GM23338 (cell line): Measurements from ENCODE around the gene MICAL3. TPM values are rescaled to one million over a fixed set of nuclear protein-coding genes. Genes with fewer than 3 reads are reported as not detected.

Experiments
- ATAC-seq: fragments of 200-7000 bp; cut with Tn5 transposase; 3 replicates; pipeline ENCODE4 v1.9.1; 2020
- DNase-seq: peaks from one replicate; pipeline ENCODE4 v3.0.0-alpha.2; 2015; ENCODE audit warnings: low spot score
- H2AFZ ChIP-seq: fragments of 200-600 bp; sonication (generic); 2 replicates; pipeline ENCODE4 v1.8.0; 2016; ENCODE audit warnings: antibody characterized with exemption, mild to moderate bottlenecking, moderate library complexity
- H3F3A ChIP-seq: fragments of 200-600 bp; sonication (generic); replicated peaks from 2 replicates; pipeline ENCODE4 v1.8.0; 2017; ENCODE audit warnings: antibody characterized with exemption, mixed run types, low read depth
- H3K27ac ChIP-seq: fragments of 200-600 bp; sonication (generic); 2 replicates; pipeline ENCODE4 v1.6.1; 2016; ENCODE audit warnings: low read depth
- H3K27me3 ChIP-seq: fragments of 200-600 bp; sonication (generic); 2 replicates; pipeline ENCODE4 v1.8.0; 2016; ENCODE audit warnings: mild to moderate bottlenecking, mixed run types, moderate library complexity; ENCODE audit not compliant: insufficient read depth
- H3K36me3 ChIP-seq: fragments of 200-600 bp; sonication (generic); 2 replicates; pipeline ENCODE4 v1.8.0; 2016; ENCODE audit warnings: mild to moderate bottlenecking; ENCODE audit not compliant: insufficient read depth
- H3K4me1 ChIP-seq: fragments of 200-600 bp; sonication (generic); 2 replicates; pipeline ENCODE4 v1.8.0; 2016; ENCODE audit warnings: mild to moderate bottlenecking, moderate library complexity; ENCODE audit not compliant: insufficient read depth
- H3K4me2 ChIP-seq: fragments of 200-600 bp; sonication (generic); 2 replicates; pipeline ENCODE4 v1.7.1; 2017; ENCODE audit warnings: mixed run types
- H3K4me3 ChIP-seq: fragments of 200-600 bp; sonication (generic); 2 replicates; pipeline ENCODE4 v1.6.1; 2016; ENCODE audit warnings: mixed run types
- H3K79me2 ChIP-seq: fragments of 200-600 bp; sonication (generic); replicated peaks from 2 replicates; pipeline ENCODE4 v1.8.0; 2017; ENCODE audit warnings: mild to moderate bottlenecking; ENCODE audit not compliant: insufficient read depth
- H3K9me2 ChIP-seq: fragments of 200-600 bp; sonication (generic); 2 replicates; pipeline ENCODE4 v1.8.0; 2017; ENCODE audit not compliant: insufficient read depth
- H4K20me1 ChIP-seq: fragments of 200-600 bp; sonication (generic); replicated peaks from 2 replicates; pipeline ENCODE4 v1.8.0; 2017; ENCODE audit warnings: mild to moderate bottlenecking; ENCODE audit not compliant: insufficient read depth
- H3K27ac Mint-ChIP-seq: 2 replicates; pipeline ENCODE4 v1.8.0; 2020; ENCODE audit warnings: inconsistent platforms, mild to moderate bottlenecking, moderate library complexity, mixed read lengths
- H3K27me3 Mint-ChIP-seq: 3 replicates; pipeline ENCODE4 v1.8.0; 2022; ENCODE audit warnings: low read depth, mild to moderate bottlenecking, moderate library complexity, mixed read lengths, inconsistent platforms; ENCODE audit not compliant: insufficient read depth, poor library complexity
- H3K36me3 Mint-ChIP-seq: 3 replicates; pipeline ENCODE4 v1.8.0; 2021; ENCODE audit warnings: low read depth, mild to moderate bottlenecking, inconsistent platforms, moderate library complexity, mixed read lengths
- H3K4me1 Mint-ChIP-seq: 3 replicates; pipeline ENCODE4 v1.8.0; 2020; ENCODE audit warnings: mild to moderate bottlenecking, inconsistent platforms, mixed read lengths
- H3K4me3 Mint-ChIP-seq: 3 replicates; pipeline ENCODE4 v1.8.0; 2021; ENCODE audit warnings: moderate library complexity, mild to moderate bottlenecking, inconsistent platforms, mixed read lengths
- H3K9me3 Mint-ChIP-seq: 3 replicates; pipeline ENCODE4 v1.8.0; 2020; ENCODE audit warnings: moderate library complexity, mild to moderate bottlenecking, inconsistent platforms, mixed read lengths
- CTCF ChIP-seq, 2 experiments: fragments of 200-600 bp in 1 of 2; sonication (generic) in 1 of 2; conservative IDR thresholded peaks; 2 replicates each; pipeline versions ENCODE4 v1.5.1 to v1.6.1; 2016 to 2017; ENCODE audit warnings: antibody characterized with exemption in 2 of 2, low read depth in 2 of 2, mild to moderate bottlenecking in 2 of 2, moderate library complexity in 1 of 2
- EZH2phosphoT487 ChIP-seq: fragments of 200-600 bp; sonication (generic); IDR thresholded peaks from one replicate; pipeline ENCODE4 v1.8.1; 2018; ENCODE audit warnings: antibody characterized with exemption; ENCODE audit not compliant: unreplicated experiment
- ZNF114 ChIP-seq: fragments of 250-450 bp; sonication (Bioruptor Pico); IDR thresholded peaks from 2 replicates; pipeline ENCODE4 v1.5.0; 2020; ENCODE audit warnings: mild to moderate bottlenecking, moderate library complexity
- ZNF331 ChIP-seq: fragments of 250-450 bp; sonication (Bioruptor Pico); IDR thresholded peaks from 2 replicates; pipeline ENCODE4 v1.5.0; 2020; ENCODE audit warnings: low read depth, mild to moderate bottlenecking, moderate library complexity
- ZNF462 ChIP-seq: fragments of 250-450 bp; sonication (Bioruptor Pico); IDR thresholded peaks from 2 replicates; pipeline ENCODE4 v1.5.0; 2020; ENCODE audit warnings: mild to moderate bottlenecking, moderate library complexity
- polyA plus RNA-seq: library from polyadenylated mRNA; unstranded; fragments of >200 nt; fragmentation: Nextera tagmentation; extraction: Ambion mirVana; gene quantifications from 2 replicates; pipeline ENCODE4 v1.2.1, GENCODE V29; 2016
- total RNA-seq: library from RNA; depleted of rRNA; stranded (reverse); fragments of >200 nt; shearing (Covaris generic); gene quantifications from 2 replicates; pipeline ENCODE4 v1.2.3, GENCODE V29; 2014

Gene MICAL3
- total and polyA plus RNA-seq, 2 experiments from 2014 or later, result 10.1 to 33.9 TPM

- no peak for TF ChIP-seq ZNF462 (CRISPR knock-in tag)
- TF ChIP-seq ZNF114 (CRISPR knock-in tag), result no peak
- TF ChIP-seq ZNF331 (CRISPR knock-in tag), result no peak
Measured at GRCh38 chr22:17743661-17744411, 280.5 kb downstream of the MICAL3 start (continued).

GRCh38 chr22:17742527-17742902 lies 281.8 kb downstream of the MICAL3 start:
- no peak overlapping the region for H3K27ac Mint-ChIP-seq
- Histone ChIP-seq H3F3A (peaks cover 9% of the 10 kb centered on the region; the same call in 1 of the 2 replicates), H4K20me1 (no peaks in the 10 kb centered on the region; the same call in 1 of the 2 replicates), H2AFZ (no peak overlapping the region), H3K27me3 (no peaks in the 10 kb centered on the region), H3K9me2 (no peaks in the 10 kb centered on the region), H3K79me2 (no peaks in the 10 kb centered on the region), H3K27ac (no peak overlapping the region), H3K4me2 (no peak overlapping the region), H3K4me1 (peaks cover 7% of the 10 kb centered on the region; the same call in 1 of the 2 replicates), H3K4me3 (no peak overlapping the region), H3K36me3 (no peaks in the 10 kb centered on the region)
- TF ChIP-seq EZH2phosphoT487 (no peak), CTCF (conservative IDR thresholded peaks at IDR 0.05; ENCODE audit: low read depth in 2 of 2) (peak; percentile 67 to 92)
- DNase-seq, result peak; percentile 95
- peaks cover 13% of the 10 kb centered on the region; the same call in 2 of the 3 replicates for H3K36me3 Mint-ChIP-seq
- H3K9me3 Mint-ChIP-seq, result no peaks in the 10 kb centered on the region
- peaks cover 9% of the 10 kb centered on the region for H3K27me3 Mint-ChIP-seq
- peak; percentile 85 for ATAC-seq
- no peak overlapping the region for H3K4me3 Mint-ChIP-seq
- peaks cover 25% of the 10 kb centered on the region for H3K4me1 Mint-ChIP-seq
